SHP77 treated with DMSO at 0.1 percent for 48 hours (cell line): Measurements from ENCODE around the gene PRSS16.
"Not testable (repeated sequence)": the region's sequence is repeated elsewhere in the genome, so short reads cannot be mapped to it uniquely, and the experiment has no call there.

Experiments
- DNase-seq: peaks from one replicate; lab custom pipeline; 2025; lab: John Stamatoyannopoulos, UW

Gene PRSS16

GRCh38 chr6:27248783-27249182 lies 1.3 kb downstream of the PRSS16 start:
- DNase-seq, result no peak

- no peak for DNase-seq
These were observed 3.0 kb downstream of the PRSS16 start for GRCh38 chr6:27250277-27251111.

GRCh38 chr6:27251112-27251605 lies 3.7 kb downstream of the PRSS16 start:
- DNase-seq, result peak; percentile 88

- peak; percentile 79 for DNase-seq
These were observed 4.2 kb downstream of the PRSS16 start for GRCh38 chr6:27251606-27252251.

- DNase-seq, result no peak
These were observed 7.1 kb downstream of the PRSS16 start for GRCh38 chr6:27254566-27254965.

- DNase-seq, result no peak
These were observed 8.4 kb downstream of the PRSS16 start for GRCh38 chr6:27255866-27256265.

- DNase-seq, result no peak
These were observed 12.9 kb downstream of the PRSS16 start for GRCh38 chr6:27260369-27260768.

- DNase-seq, result no peak
These were observed 13.4 kb downstream of the PRSS16 start for GRCh38 chr6:27260836-27261375.

GRCh38 chr6:27263886-27264285 lies 16.4 kb downstream of the PRSS16 start:
- DNase-seq, result no peak

- not testable (repeated sequence) for DNase-seq
These were observed 19.5 kb downstream of the PRSS16 start for GRCh38 chr6:27267003-27267402.

- no peak for DNase-seq
These were observed 20.4 kb downstream of the PRSS16 start for GRCh38 chr6:27267857-27268434.

- no peak for DNase-seq
These were observed 21.3 kb downstream of the PRSS16 start for GRCh38 chr6:27268803-27269202.

GRCh38 chr6:27273783-27274182 lies 26.3 kb downstream of the PRSS16 start:
- no peak for DNase-seq

- DNase-seq, result no peak
These were observed 27.8 kb downstream of the PRSS16 start for GRCh38 chr6:27275025-27275956.

GRCh38 chr6:27279513-27280063 lies 32.1 kb downstream of the PRSS16 start:
- DNase-seq, result peak; percentile 43

GRCh38 chr6:27280064-27280539 lies 32.6 kb downstream of the PRSS16 start:
- DNase-seq, result peak; percentile 43

GRCh38 chr6:27280540-27281000 lies 33.1 kb downstream of the PRSS16 start:
- DNase-seq, result peak; percentile 32

GRCh38 chr6:27281105-27281539 lies 33.6 kb downstream of the PRSS16 start:
- peak; percentile 19 for DNase-seq

- no peak for DNase-seq
These were observed 34.1 kb downstream of the PRSS16 start for GRCh38 chr6:27281569-27281968.

GRCh38 chr6:27283279-27283678 lies 35.8 kb downstream of the PRSS16 start:
- no peak for DNase-seq

GRCh38 chr6:27286141-27286540 lies 38.6 kb downstream of the PRSS16 start:
- DNase-seq, result no peak
